ENCODE measurements around the gene HOXA4. TPM values are rescaled to one million over a fixed set of nuclear protein-coding genes. Genes with fewer than 3 reads are reported as not detected.

HOXA4 gene
- total RNA-seq, 1 donor from 2014 or later: 7.1 TPM

GRCh38 chr7:27148031-27148755 is 17.6 kb upstream of the HOXA4 start:
- intact Hi-C loops (cut with DNase I): no loop called here
- ATAC-seq (no peak), DNase-seq (no peak)
- Histone ChIP-seq H3K9me3 (no peaks in the 10 kb centered on the region), H3K27me3 (peaks cover 83% of the 10 kb centered on the region), H3K27ac (peak overlapping the region; percentile 88), H3K36me3 (no peaks in the 10 kb centered on the region), H3K4me3 (peak overlapping the region; percentile 70), H3K4me1 (peaks cover 15% of the 10 kb centered on the region)
- TF ChIP-seq CTCF (IDR thresholded peaks at IDR 0.05): no peak

- intact Hi-C loops (cut with DNase I): no loop called here
- Histone ChIP-seq H3K36me3 (no peaks in the 10 kb centered on the region), H3K4me3 (peak within 1 kb of the TSS; percentile 70), H3K9me3 (no peaks in the 10 kb centered on the region), H3K27me3 (peaks cover 76% of the 10 kb centered on the region), H3K27ac (peak within 1 kb of the TSS; percentile 88), H3K4me1 (peaks cover 15% of the 10 kb centered on the region)
- DNase-seq (peak; percentile 67), ATAC-seq (no peak)
- no peak for TF ChIP-seq CTCF (IDR thresholded peaks at IDR 0.05)
Measured at GRCh38 chr7:27147199-27148030, 16.9 kb upstream of the HOXA4 start, which contains the start of gene HOXA6. Gene HOXA6 (minus strand): TSS chr7:27147774. CDS start chr7:27147749, 25 bp downstream.

GRCh38 chr7:27146491-27147198 is 16.1 kb upstream of the HOXA4 start:
- Histone ChIP-seq H3K36me3 (no peaks in the 10 kb centered on the region), H3K27me3 (peaks cover 68% of the 10 kb centered on the region), H3K27ac (peak overlapping the region; percentile 88), H3K4me3 (peak overlapping the region; percentile 70), H3K9me3 (no peaks in the 10 kb centered on the region), H3K4me1 (peaks cover 15% of the 10 kb centered on the region)
- no peak for ATAC-seq
- no peak for TF ChIP-seq CTCF (IDR thresholded peaks at IDR 0.05)
- no peak for DNase-seq
- intact Hi-C loops (cut with DNase I): no loop called here

- TF ChIP-seq CTCF (IDR thresholded peaks at IDR 0.05): no peak
- Histone ChIP-seq H3K27me3 (peaks cover 61% of the 10 kb centered on the region), H3K36me3 (no peaks in the 10 kb centered on the region), H3K27ac (peak overlapping the region; percentile 88), H3K4me3 (peak overlapping the region; percentile 70), H3K4me1 (peaks cover 10% of the 10 kb centered on the region), H3K9me3 (no peaks in the 10 kb centered on the region)
- no peak for ATAC-seq
- no peak for DNase-seq
- intact Hi-C loops (cut with DNase I): no loop called here
Measured at GRCh38 chr7:27145914-27146412, 15.4 kb upstream of the HOXA4 start.

GRCh38 chr7:27145165-27145913 is 14.8 kb upstream of the HOXA4 start:
- peak overlapping the region; percentile 70 for H3K4me3 ChIP-seq
- ATAC-seq (no peak), DNase-seq (no peak)
- H3K36me3 ChIP-seq: no peaks in the 10 kb centered on the region
- H3K4me1 ChIP-seq: peaks cover 5% of the 10 kb centered on the region
- intact Hi-C loops (cut with DNase I): no loop called here
- no peak for TF ChIP-seq CTCF (IDR thresholded peaks at IDR 0.05)
- peaks cover 58% of the 10 kb centered on the region for H3K27me3 ChIP-seq
- H3K9me3 ChIP-seq: no peaks in the 10 kb centered on the region
- peak overlapping the region; percentile 88 for H3K27ac ChIP-seq

All from upper lobe of right lung (tissue), 1 donor.